Raji (cell line): ENCODE measurements around the gene ARPC3.

ENCODE experiments used
- POLR2A ChIP-seq: IDR thresholded peaks from 2 replicates; pipeline ENCODE4 v1.6.1; 2011; ENCODE audit warnings: low read depth, low read length, control low read depth; ENCODE audit not compliant: insufficient read depth

Gene ARPC3

DNA sequence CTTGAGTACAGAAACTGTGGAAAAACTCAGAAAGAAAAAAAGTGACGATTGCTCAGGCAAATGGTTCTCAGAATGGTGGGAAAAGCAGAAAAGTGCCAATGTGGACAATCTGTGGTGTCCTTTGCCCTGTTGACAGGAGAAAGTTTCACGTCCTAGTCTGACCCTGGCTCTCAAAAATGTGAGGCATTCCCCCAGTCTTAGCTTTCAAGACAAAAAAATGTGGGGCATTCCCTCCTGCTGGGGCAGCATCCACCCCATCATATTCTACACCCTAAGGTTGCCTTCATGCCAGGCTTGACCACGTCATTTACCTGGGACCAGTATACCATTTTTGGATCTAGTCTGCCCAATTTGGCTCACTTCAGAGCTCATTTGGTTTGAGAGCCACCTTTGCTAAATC, 25.9 kb downstream of the ARPC3 start:
- TF ChIP-seq POLR2A = no peak

GRCh38 chr12:110421701-110422100, 28.4 kb downstream of the ARPC3 start:
- TF ChIP-seq POLR2A = no peak

- no peak for TF ChIP-seq POLR2A
These were observed 28.9 kb downstream of the ARPC3 start for GRCh38 chr12:110421159-110421661.

- TF ChIP-seq POLR2A = no peak; the same call in 1 of the 2 replicates
These were observed 46.0 kb downstream of the ARPC3 start for GRCh38 chr12:110403976-110404682.

DNA sequence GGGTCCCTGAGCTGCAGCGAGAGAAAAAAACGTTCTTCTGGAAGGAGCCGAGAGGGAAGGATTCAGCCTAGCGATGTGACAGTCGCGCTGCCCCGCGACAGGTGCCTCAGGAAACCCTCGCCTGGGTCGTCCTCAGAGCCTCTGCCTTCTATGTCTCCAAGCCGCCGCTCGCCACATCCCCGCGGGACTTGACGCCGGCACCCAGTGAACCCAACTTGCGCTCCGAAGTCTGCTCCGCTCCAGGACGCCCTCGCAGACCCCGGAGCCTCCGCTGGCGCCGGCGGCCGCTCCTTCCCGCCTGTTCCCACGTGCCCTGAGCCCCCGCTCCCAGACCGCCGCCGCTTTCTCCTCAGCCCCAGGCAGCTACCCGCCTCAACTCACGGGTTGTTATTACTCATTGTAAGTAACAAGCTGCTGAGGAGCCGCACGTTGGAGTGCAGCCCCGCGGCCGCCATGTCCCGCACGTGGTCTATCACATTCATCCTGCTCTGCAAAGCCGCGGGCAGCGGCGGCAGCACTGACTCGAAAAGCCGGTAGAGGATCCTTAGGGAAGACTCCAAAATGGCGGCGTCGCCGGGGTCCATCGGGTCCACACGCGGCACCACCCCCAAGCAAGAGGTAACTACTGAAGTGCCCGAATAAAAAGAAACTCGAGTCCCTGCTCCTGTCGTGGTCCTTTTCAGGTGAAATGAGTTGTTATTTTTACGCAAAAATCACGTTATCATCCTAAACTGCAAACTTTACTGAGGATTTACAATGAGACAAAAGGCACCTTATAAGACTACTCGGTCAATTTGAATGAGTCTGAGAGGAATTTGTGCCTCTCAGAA, 46.8 kb downstream of the ARPC3 start, which contains the start of gene ANAPC7:
TSS of gene ANAPC7 (minus strand) at position 563 of the 830 bp plus-strand sequence. CDS start at position 482, 81 bp downstream.
- TF ChIP-seq POLR2A = peak; percentile 71
